ENCODE data around the gene RIMKLA. TPM values are rescaled to one million over a fixed set of nuclear protein-coding genes. Genes with fewer than 3 reads are reported as not detected.
A peak's percentile ranks its signal among the peaks of the same experiment; 100 is the strongest.

The RIMKLA gene
- total and polyA plus RNA-seq, 5 donors from 2014 or later = 0.03 TPM; not detected in 4

DNA sequence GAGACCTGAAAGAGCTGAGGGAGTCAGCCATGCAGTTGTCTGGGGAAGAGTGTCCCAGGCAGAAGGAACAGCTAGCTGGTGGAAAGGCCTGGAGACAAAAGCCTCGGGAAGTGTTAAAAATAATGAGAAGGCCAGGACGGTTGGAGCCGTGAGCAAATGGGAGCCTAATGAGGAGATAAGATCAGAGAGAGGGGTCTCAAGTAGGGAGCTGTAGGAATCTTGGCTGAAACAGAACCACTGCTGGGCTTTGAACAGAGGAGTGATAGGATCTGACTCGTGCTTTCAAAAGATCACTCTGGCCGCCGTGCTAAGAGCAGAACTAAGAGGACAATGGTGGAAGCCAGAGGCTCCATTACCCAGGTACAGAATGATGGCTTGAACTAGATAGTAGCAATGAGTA is 43.6 kb upstream of the RIMKLA start:
- no peaks in the 10 kb centered on the region for H3K36me3 Mint-ChIP-seq
- no peaks in the 10 kb centered on the region for H3K9me3 Mint-ChIP-seq
- peaks cover 26 to 39% (median 30%) of the 10 kb centered on the region in 4 donors for H3K4me1 Mint-ChIP-seq
- peak overlapping the region in 3 of 4 donors; percentile 37 to 72 (median 51) for H3K4me3 Mint-ChIP-seq
- DNase-seq (no peak), ATAC-seq (ENCODE audit: low read depth in 2 of 2) (no peak)
- H3K4me3 ChIP-seq (ENCODE audit: low read depth, low read length) = no peak overlapping the region
- H3K27me3 ChIP-seq (ENCODE audit: control insufficient read depth, insufficient read depth, low read length) = no peaks in the 10 kb centered on the region
- H3K27ac Mint-ChIP-seq = peak overlapping the region in 1 of 3 donors; percentile 67
- H3K36me3 ChIP-seq (ENCODE audit: control insufficient read depth, insufficient read depth, low read length) = no peaks in the 10 kb centered on the region
- peaks cover 22% of the 10 kb centered on the region for H3K27me3 Mint-ChIP-seq
- no peaks in the 10 kb centered on the region for H3K9me3 ChIP-seq (ENCODE audit: control insufficient read depth in 2 of 2, low read length in 2 of 2)
- H3K4me1 ChIP-seq (ENCODE audit: control insufficient read depth, insufficient read depth, low read length, poor library complexity, severe bottlenecking) = peaks cover 30% of the 10 kb centered on the region
- no peak overlapping the region for H3K27ac ChIP-seq (ENCODE audit: insufficient read depth, low read length, poor library complexity, severe bottlenecking)

DNA sequence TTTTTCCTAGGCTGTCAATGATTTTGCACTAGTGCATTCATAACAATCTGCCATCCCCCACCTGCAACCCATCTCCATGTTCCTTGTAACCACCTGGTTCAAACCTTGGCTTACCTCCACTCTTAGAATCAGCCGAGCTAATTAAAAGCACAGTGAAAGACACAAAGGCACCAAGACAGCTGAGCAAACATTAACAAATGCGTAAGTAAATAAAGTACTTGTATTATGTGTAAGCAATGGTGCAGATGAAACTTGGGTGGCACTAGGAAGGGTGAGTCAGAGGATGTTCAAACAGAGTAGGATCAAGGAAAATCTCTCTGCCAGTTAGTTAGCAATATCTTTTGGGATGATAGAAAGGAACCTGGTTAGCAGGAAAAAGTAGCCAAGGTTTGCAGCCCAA is 40.5 kb upstream of the RIMKLA start:
- Mint-ChIP-seq H3K4me3 (no peak overlapping the region), H3K4me1 (peaks cover 7 to 16% (median 9%) of the 10 kb centered on the region in 4 donors), H3K9me3 (no peaks in the 10 kb centered on the region), H3K27me3 (peaks cover 21% of the 10 kb centered on the region), H3K27ac (no peak overlapping the region), H3K36me3 (no peaks in the 10 kb centered on the region)
- Histone ChIP-seq H3K9me3 (ENCODE audit: control insufficient read depth in 2 of 2, low read length in 2 of 2) (no peaks in the 10 kb centered on the region), H3K4me3 (ENCODE audit: low read depth, low read length) (no peak overlapping the region), H3K4me1 (ENCODE audit: control insufficient read depth, insufficient read depth, low read length, poor library complexity, severe bottlenecking) (peaks cover 9% of the 10 kb centered on the region), H3K27ac (ENCODE audit: insufficient read depth, low read length, poor library complexity, severe bottlenecking) (no peak overlapping the region), H3K27me3 (ENCODE audit: control insufficient read depth, insufficient read depth, low read length) (peaks cover 4% of the 10 kb centered on the region), H3K36me3 (ENCODE audit: control insufficient read depth, insufficient read depth, low read length) (no peaks in the 10 kb centered on the region)
- DNase-seq = no peak
- no peak for ATAC-seq (ENCODE audit: low read depth in 2 of 2)

GRCh38 chr1:42340901-42341300 is 39.7 kb upstream of the RIMKLA start:
- Mint-ChIP-seq H3K9me3 (no peaks in the 10 kb centered on the region), H3K27me3 (peaks cover 20% of the 10 kb centered on the region), H3K27ac (no peak overlapping the region), H3K4me1 (peaks cover 4 to 13% (median 6%) of the 10 kb centered on the region in 4 donors), H3K36me3 (no peaks in the 10 kb centered on the region), H3K4me3 (no peak overlapping the region)
- no peak overlapping the region for H3K4me3 ChIP-seq (ENCODE audit: low read depth, low read length)
- DNase-seq (no peak), ATAC-seq (ENCODE audit: low read depth in 2 of 2) (no peak)
- no peaks in the 10 kb centered on the region for H3K36me3 ChIP-seq (ENCODE audit: control insufficient read depth, insufficient read depth, low read length)
- H3K4me1 ChIP-seq (ENCODE audit: control insufficient read depth, insufficient read depth, low read length, poor library complexity, severe bottlenecking) = peaks cover 4% of the 10 kb centered on the region
- H3K27ac ChIP-seq (ENCODE audit: insufficient read depth, low read length, poor library complexity, severe bottlenecking) = no peak overlapping the region
- peaks cover 7% of the 10 kb centered on the region for H3K27me3 ChIP-seq (ENCODE audit: control insufficient read depth, insufficient read depth, low read length)
- H3K9me3 ChIP-seq (ENCODE audit: control insufficient read depth in 2 of 2, low read length in 2 of 2) = no peaks in the 10 kb centered on the region

DNA sequence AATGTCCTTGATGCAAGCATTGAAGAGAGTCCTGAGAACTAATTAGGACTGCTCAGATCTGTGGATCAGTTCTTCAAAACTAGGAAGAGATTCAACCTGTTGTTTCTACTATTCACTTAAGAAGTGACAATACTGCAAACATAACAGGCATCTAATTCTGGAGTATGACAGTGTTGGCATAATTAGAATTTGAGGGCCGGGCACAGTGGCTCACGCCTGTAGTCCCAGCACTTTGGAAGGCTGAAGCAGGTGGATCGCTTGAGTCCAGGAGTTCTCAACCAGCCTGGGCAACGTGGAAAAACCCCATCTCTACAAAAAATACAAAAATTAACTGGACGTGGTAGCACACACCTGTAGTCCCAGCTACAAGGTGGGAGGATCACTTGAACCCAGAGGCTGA is 37.5 kb upstream of the RIMKLA start:
- Histone ChIP-seq H3K9me3 (ENCODE audit: control insufficient read depth in 2 of 2, low read length in 2 of 2) (no peaks in the 10 kb centered on the region), H3K27me3 (ENCODE audit: control insufficient read depth, insufficient read depth, low read length) (peaks cover 7% of the 10 kb centered on the region), H3K4me3 (ENCODE audit: low read depth, low read length) (no peak overlapping the region), H3K4me1 (ENCODE audit: control insufficient read depth, insufficient read depth, low read length, poor library complexity, severe bottlenecking) (no peaks in the 10 kb centered on the region), H3K36me3 (ENCODE audit: control insufficient read depth, insufficient read depth, low read length) (no peaks in the 10 kb centered on the region), H3K27ac (ENCODE audit: insufficient read depth, low read length, poor library complexity, severe bottlenecking) (no peak overlapping the region)
- H3K9me3 Mint-ChIP-seq = peaks cover 0 to 2% (median 0%) of the 10 kb centered on the region in 7 donors
- no peak overlapping the region for H3K27ac Mint-ChIP-seq
- H3K4me1 Mint-ChIP-seq = no peaks in the 10 kb centered on the region
- H3K36me3 Mint-ChIP-seq = no peaks in the 10 kb centered on the region
- H3K4me3 Mint-ChIP-seq = no peak overlapping the region
- DNase-seq (no peak), ATAC-seq (ENCODE audit: low read depth in 2 of 2) (no peak)
- H3K27me3 Mint-ChIP-seq = peaks cover 19% of the 10 kb centered on the region

DNA sequence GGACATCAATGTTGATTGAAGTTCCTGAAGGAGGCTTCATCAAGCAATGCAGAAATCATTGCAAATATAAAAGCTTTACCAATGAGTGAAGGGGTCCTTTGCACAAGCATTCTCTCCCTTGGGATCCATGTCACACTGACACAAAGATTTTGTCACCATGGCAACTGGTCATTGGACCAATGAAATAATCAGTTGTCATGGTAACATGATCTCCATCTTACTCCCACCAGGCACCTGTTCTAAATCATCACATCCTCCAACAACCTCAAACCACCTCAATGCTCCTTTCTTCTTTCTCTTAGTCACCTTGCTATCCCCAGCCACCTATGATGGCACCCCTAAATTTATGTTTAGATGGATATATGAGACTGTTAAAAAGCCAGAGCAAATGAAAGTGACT is 32.1 kb upstream of the RIMKLA start:
- peaks cover 49% of the 10 kb centered on the region for H3K27me3 Mint-ChIP-seq
- Histone ChIP-seq H3K9me3 (ENCODE audit: control insufficient read depth in 2 of 2, low read length in 2 of 2) (no peaks in the 10 kb centered on the region), H3K4me1 (ENCODE audit: control insufficient read depth, insufficient read depth, low read length, poor library complexity, severe bottlenecking) (no peaks in the 10 kb centered on the region), H3K27me3 (ENCODE audit: control insufficient read depth, insufficient read depth, low read length) (peaks cover 27% of the 10 kb centered on the region), H3K4me3 (ENCODE audit: low read depth, low read length) (no peak overlapping the region), H3K27ac (ENCODE audit: insufficient read depth, low read length, poor library complexity, severe bottlenecking) (no peak overlapping the region), H3K36me3 (ENCODE audit: control insufficient read depth, insufficient read depth, low read length) (no peaks in the 10 kb centered on the region)
- DNase-seq (no peak), ATAC-seq (ENCODE audit: low read depth in 2 of 2) (no peak)
- no peaks in the 10 kb centered on the region for H3K36me3 Mint-ChIP-seq
- H3K4me3 Mint-ChIP-seq = no peak overlapping the region
- H3K9me3 Mint-ChIP-seq = peaks cover 0 to 2% (median 0%) of the 10 kb centered on the region in 7 donors
- no peak overlapping the region for H3K27ac Mint-ChIP-seq
- no peaks in the 10 kb centered on the region for H3K4me1 Mint-ChIP-seq

DNA sequence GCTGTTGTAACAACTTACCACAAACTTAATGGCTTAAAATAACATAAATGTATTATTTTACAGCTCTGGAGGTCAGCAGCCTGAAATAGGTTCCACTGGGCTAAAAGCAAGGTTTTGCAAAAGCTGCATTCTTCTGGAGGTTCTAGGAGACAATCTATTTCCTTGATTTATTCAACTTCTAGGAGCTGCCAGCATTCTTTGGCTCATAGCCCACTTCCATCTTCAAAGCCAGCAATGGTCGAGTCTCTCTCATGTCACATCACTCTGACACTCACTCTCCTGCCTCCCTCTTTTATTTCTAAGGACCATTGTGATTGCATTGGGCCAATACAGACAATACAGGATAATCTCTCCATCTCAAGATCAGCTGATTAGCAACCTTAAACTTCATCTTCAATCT is 30.5 kb upstream of the RIMKLA start:
- Histone ChIP-seq H3K27me3 (ENCODE audit: control insufficient read depth, insufficient read depth, low read length) (peaks cover 23% of the 10 kb centered on the region), H3K36me3 (ENCODE audit: control insufficient read depth, insufficient read depth, low read length) (no peaks in the 10 kb centered on the region), H3K9me3 (ENCODE audit: control insufficient read depth in 2 of 2, low read length in 2 of 2) (no peaks in the 10 kb centered on the region), H3K4me3 (ENCODE audit: low read depth, low read length) (no peak overlapping the region), H3K27ac (ENCODE audit: insufficient read depth, low read length, poor library complexity, severe bottlenecking) (no peak overlapping the region), H3K4me1 (ENCODE audit: control insufficient read depth, insufficient read depth, low read length, poor library complexity, severe bottlenecking) (no peaks in the 10 kb centered on the region)
- peaks cover 0 to 2% (median 0%) of the 10 kb centered on the region in 7 donors for H3K9me3 Mint-ChIP-seq
- H3K4me1 Mint-ChIP-seq = no peaks in the 10 kb centered on the region
- peaks cover 49% of the 10 kb centered on the region for H3K27me3 Mint-ChIP-seq
- no peak overlapping the region for H3K27ac Mint-ChIP-seq
- H3K36me3 Mint-ChIP-seq = no peaks in the 10 kb centered on the region
- no peak for DNase-seq
- no peak for ATAC-seq (ENCODE audit: low read depth in 2 of 2)
- no peak overlapping the region for H3K4me3 Mint-ChIP-seq

GRCh38 chr1:42358791-42359190 is 21.8 kb upstream of the RIMKLA start:
- H3K9me3 Mint-ChIP-seq = peaks cover 0 to 3% (median 0%) of the 10 kb centered on the region in 7 donors
- no peaks in the 10 kb centered on the region for H3K9me3 ChIP-seq (ENCODE audit: control insufficient read depth in 2 of 2, low read length in 2 of 2)
- ATAC-seq (ENCODE audit: low read depth in 2 of 2) = no peak
- H3K4me3 ChIP-seq (ENCODE audit: low read depth, low read length) = no peak overlapping the region
- H3K36me3 ChIP-seq (ENCODE audit: control insufficient read depth, insufficient read depth, low read length) = no peaks in the 10 kb centered on the region
- H3K4me1 ChIP-seq (ENCODE audit: control insufficient read depth, insufficient read depth, low read length, poor library complexity, severe bottlenecking) = no peaks in the 10 kb centered on the region
- H3K27me3 ChIP-seq (ENCODE audit: control insufficient read depth, insufficient read depth, low read length) = peaks cover 6% of the 10 kb centered on the region
- H3K4me3 Mint-ChIP-seq = no peak overlapping the region
- no peak overlapping the region for H3K27ac Mint-ChIP-seq
- H3K27ac ChIP-seq (ENCODE audit: insufficient read depth, low read length, poor library complexity, severe bottlenecking) = no peak overlapping the region
- DNase-seq = no peak
- H3K27me3 Mint-ChIP-seq = peaks cover 54% of the 10 kb centered on the region
- no peaks in the 10 kb centered on the region for H3K4me1 Mint-ChIP-seq
- H3K36me3 Mint-ChIP-seq = no peaks in the 10 kb centered on the region

GRCh38 chr1:42359466-42359865 is 21.1 kb upstream of the RIMKLA start:
- Mint-ChIP-seq H3K27me3 (peaks cover 49% of the 10 kb centered on the region), H3K9me3 (peaks cover 0 to 4% (median 0%) of the 10 kb centered on the region in 7 donors), H3K4me1 (no peaks in the 10 kb centered on the region), H3K36me3 (no peaks in the 10 kb centered on the region), H3K27ac (no peak overlapping the region), H3K4me3 (no peak overlapping the region)
- Histone ChIP-seq H3K27ac (ENCODE audit: insufficient read depth, low read length, poor library complexity, severe bottlenecking) (no peak overlapping the region), H3K9me3 (ENCODE audit: control insufficient read depth in 2 of 2, low read length in 2 of 2) (no peaks in the 10 kb centered on the region), H3K27me3 (ENCODE audit: control insufficient read depth, insufficient read depth, low read length) (peaks cover 6% of the 10 kb centered on the region), H3K36me3 (ENCODE audit: control insufficient read depth, insufficient read depth, low read length) (no peaks in the 10 kb centered on the region), H3K4me3 (ENCODE audit: low read depth, low read length) (no peak overlapping the region), H3K4me1 (ENCODE audit: control insufficient read depth, insufficient read depth, low read length, poor library complexity, severe bottlenecking) (no peaks in the 10 kb centered on the region)
- ATAC-seq (ENCODE audit: low read depth in 2 of 2) (no peak), DNase-seq (no peak)
